ENCODE results near the gene CPNE6. TPM values are rescaled to one million over a fixed set of nuclear protein-coding genes. Genes with fewer than 3 reads are reported as not detected.

The CPNE6 gene
- total and polyA plus RNA-seq, 7 donors, result 0.06 TPM; not detected in 6

DNA sequence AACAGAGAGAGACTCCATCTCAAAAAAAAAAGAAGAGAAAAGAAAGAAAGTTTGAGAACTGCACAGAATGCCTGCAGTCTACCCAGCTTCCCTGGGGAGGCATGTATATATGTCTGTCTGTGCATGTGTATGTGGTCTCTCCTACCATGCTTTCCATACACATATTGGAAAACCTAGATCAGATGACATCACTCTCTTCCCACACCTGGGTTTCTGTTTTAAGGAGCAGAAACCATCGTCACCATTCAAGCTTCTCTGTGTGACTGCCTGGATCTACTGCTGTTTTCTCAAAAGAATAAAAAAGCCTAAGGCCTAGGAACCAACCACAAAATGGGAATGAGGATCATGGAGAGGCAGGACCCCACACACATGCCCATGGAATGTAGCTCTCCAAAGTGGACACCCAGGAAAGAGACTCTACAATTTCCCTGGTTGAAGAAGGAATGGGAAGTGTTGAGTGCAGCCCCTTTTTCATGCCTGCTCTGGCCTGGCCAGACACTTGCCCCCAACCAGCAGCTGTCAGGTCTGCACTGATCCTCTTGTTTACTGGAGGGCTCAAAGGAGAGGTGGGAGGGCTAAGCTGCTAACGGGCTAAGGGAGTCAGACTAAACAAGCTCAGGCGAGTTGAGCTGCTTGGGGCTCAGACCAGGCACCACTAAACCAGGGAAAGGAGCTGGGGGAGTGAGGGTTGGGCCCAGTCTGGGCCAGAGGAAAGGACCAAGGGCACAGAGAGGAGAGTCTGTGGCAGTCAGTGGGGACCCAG, 15.0 kb downstream of the CPNE6 start:
- H3K4me1 ChIP-seq, result peaks cover 2% of the 10 kb centered on the region
- no peak overlapping the region for H3K4me3 ChIP-seq
- 74 to 90% (median 82%) methylated on average over 3 of the region's 3 CpGs for WGBS, 3 donors
- no peaks in the 10 kb centered on the region for H3K27me3 ChIP-seq (ENCODE audit: insufficient read depth in 3 of 3, low read length in 2 of 3)
- intact Hi-C loops (cut with DNase I), result no loop called here
- no peaks in the 10 kb centered on the region for H3K9me3 ChIP-seq
- H3K27ac ChIP-seq, result no peak overlapping the region
- no peaks in the 10 kb centered on the region for H3K36me3 ChIP-seq (ENCODE audit: insufficient read depth in 1 of 2, low read depth in 1 of 2)
- TF ChIP-seq, protein P1, sequence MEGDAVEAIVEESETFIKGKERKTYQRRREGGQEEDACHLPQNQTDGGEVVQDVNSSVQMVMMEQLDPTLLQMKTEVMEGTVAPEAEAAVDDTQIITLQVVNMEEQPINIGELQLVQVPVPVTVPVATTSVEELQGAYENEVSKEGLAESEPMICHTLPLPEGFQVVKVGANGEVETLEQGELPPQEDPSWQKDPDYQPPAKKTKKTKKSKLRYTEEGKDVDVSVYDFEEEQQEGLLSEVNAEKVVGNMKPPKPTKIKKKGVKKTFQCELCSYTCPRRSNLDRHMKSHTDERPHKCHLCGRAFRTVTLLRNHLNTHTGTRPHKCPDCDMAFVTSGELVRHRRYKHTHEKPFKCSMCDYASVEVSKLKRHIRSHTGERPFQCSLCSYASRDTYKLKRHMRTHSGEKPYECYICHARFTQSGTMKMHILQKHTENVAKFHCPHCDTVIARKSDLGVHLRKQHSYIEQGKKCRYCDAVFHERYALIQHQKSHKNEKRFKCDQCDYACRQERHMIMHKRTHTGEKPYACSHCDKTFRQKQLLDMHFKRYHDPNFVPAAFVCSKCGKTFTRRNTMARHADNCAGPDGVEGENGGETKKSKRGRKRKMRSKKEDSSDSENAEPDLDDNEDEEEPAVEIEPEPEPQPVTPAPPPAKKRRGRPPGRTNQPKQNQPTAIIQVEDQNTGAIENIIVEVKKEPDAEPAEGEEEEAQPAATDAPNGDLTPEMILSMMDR (IDR thresholded peaks at IDR 0.05), result no peak
- ATAC-seq (no peak), DNase-seq (no peak)

DNA sequence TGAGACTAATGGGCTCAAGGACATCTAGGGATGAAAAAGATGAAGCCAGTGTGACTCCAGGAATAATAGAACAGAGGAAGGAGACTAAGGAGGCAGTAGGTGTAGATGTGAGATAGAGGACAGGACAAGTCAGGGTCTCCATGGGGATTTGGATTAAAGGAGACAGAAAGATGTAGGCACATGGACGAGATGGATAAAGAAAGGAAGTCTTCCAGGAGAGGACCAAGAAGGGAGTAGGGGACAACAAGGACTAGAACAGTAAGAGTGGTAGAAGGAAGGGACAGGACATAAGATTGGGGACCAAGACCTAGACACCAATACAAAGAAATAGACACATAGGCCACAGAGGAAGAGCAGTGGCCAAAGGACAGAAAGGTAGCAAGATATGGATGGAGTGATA, 15.6 kb downstream of the CPNE6 start:
- DNase-seq (no peak), ATAC-seq (no peak)
- 84 to 87% (median 85%) methylated on average over 1 of the region's 1 CpG for whole genome bisulfite sequencing, 3 donors
- H3K27me3 ChIP-seq (ENCODE audit: insufficient read depth in 3 of 3, low read length in 2 of 3), result no peaks in the 10 kb centered on the region
- H3K36me3 ChIP-seq (ENCODE audit: insufficient read depth in 1 of 2, low read depth in 1 of 2), result no peaks in the 10 kb centered on the region
- intact Hi-C loops (cut with DNase I), result no loop called here
- no peaks in the 10 kb centered on the region for H3K9me3 ChIP-seq
- H3K4me3 ChIP-seq, result no peak overlapping the region
- no peaks in the 10 kb centered on the region for H3K4me1 ChIP-seq
- TF ChIP-seq, protein P1 (IDR thresholded peaks at IDR 0.05), result no peak
- no peak overlapping the region for H3K27ac ChIP-seq

DNA sequence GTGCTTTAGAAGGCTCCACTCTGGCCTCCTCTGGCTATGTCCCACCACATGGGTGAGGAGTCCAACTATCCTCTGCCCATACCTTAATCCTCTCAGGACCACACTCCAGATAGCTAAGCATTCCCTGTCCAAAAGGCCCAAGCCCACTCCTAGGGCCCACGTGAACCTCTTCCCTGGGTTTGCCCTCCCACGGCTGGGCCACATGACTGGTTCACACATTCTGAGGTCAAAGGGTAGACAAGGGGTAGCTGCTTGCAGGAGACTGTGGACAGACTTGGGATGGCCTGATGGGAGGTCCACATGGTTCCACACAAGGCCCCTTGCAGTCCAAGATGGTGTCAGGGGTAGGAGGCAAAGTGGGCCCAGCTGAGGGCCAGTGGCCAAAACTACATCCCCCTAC, 16.7 kb downstream of the CPNE6 start:
- WGBS, 3 donors, result 84 to 90% (median 88%) methylated on average over 2 of the region's 2 CpGs
- Histone ChIP-seq H3K4me1 (no peaks in the 10 kb centered on the region), H3K4me3 (no peak overlapping the region), H3K27me3 (ENCODE audit: insufficient read depth in 3 of 3, low read length in 2 of 3) (no peaks in the 10 kb centered on the region), H3K36me3 (ENCODE audit: insufficient read depth in 1 of 2, low read depth in 1 of 2) (no peaks in the 10 kb centered on the region), H3K9me3 (no peaks in the 10 kb centered on the region), H3K27ac (no peak overlapping the region)
- intact Hi-C loops (cut with DNase I), result no loop called here
- DNase-seq (no peak), ATAC-seq (no peak)
- TF ChIP-seq, protein P1 (IDR thresholded peaks at IDR 0.05), result no peak

DNA sequence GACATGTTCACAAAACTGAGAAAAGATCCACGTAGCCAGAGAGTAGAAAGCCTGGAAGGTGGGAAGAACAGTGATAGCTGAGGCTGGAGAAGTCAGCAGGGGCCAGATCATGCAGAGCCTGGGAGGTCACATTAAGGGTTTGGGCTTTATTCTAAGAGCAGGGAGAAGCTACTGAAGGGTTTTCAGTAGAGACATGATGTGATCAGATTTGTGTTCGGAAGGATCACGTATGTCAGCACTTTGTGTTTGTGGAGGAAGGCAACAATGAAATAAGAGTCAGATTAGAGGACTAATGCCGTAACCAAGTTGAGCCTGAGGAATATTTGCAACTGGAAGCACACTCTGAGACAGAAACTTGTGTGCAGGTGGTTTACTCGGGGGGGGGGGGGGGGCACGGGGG, 18.5 kb downstream of the CPNE6 start:
- peaks cover 3% of the 10 kb centered on the region for H3K4me1 ChIP-seq
- H3K27ac ChIP-seq, result no peak overlapping the region
- WGBS, 3 donors, result 88 to 92% (median 92%) methylated on average over 4 to 6 of the region's 6 CpGs
- H3K36me3 ChIP-seq (ENCODE audit: insufficient read depth in 1 of 2, low read depth in 1 of 2), result no peaks in the 10 kb centered on the region
- H3K9me3 ChIP-seq, result no peaks in the 10 kb centered on the region
- ATAC-seq (no peak), DNase-seq (no peak)
- intact Hi-C loops (cut with DNase I), result loop anchor here (1.0 to 10.0 kb wide), 5 partner anchors 31 to 115 kb away; no protein-coding TSS in a partner anchor
- H3K4me3 ChIP-seq, result no peak overlapping the region
- no peaks in the 10 kb centered on the region for H3K27me3 ChIP-seq (ENCODE audit: insufficient read depth in 3 of 3, low read length in 2 of 3)
- TF ChIP-seq, protein P1 (IDR thresholded peaks at IDR 0.05), result no peak

DNA sequence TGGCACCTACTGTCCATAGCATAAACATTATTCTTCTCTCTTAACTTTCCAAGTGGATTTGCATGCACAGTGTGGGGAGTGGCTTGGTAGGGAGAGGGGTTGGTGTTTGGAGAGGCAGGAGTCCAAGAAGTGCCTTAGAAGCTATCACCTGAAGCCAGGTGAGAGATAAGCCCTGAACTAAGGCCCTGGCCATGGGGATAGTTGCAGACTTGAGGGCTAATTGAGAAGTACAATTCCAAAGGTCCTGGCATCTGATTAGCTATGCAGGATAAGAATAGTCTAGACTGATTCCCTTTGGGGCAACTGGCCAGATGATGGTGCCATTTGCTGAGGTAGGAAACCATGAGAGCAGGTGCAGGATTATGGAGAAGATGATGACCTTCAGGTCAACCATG, 20.7 kb downstream of the CPNE6 start:
- intact Hi-C loops (cut with DNase I), result loop anchor here in 1 of 2 donors (5.0 to 10.0 kb wide), 2 partner anchors 80 to 117 kb away; no protein-coding TSS in a partner anchor

More for the DNA sequence above, 20.7 kb downstream of the CPNE6 start:
- H3K27me3 ChIP-seq (ENCODE audit: insufficient read depth in 3 of 3, low read length in 2 of 3), result no peaks in the 10 kb centered on the region
- no peak for ATAC-seq
- H3K27ac ChIP-seq, result no peak overlapping the region
- no peaks in the 10 kb centered on the region for H3K9me3 ChIP-seq
- H3K4me3 ChIP-seq, result no peak overlapping the region
- peaks cover 6% of the 10 kb centered on the region for H3K4me1 ChIP-seq
- no peak for DNase-seq
- TF ChIP-seq, protein P1 (IDR thresholded peaks at IDR 0.05), result no peak
- H3K36me3 ChIP-seq (ENCODE audit: insufficient read depth in 1 of 2, low read depth in 1 of 2), result no peaks in the 10 kb centered on the region

Measured in psoas muscle (tissue), 8 donors.